Non-pigmented ciliary epithelial cell (primary cell): ENCODE measurements around the gene VAV1.
"Not testable (repeated sequence)": the region's sequence is repeated elsewhere in the genome, so short reads cannot be mapped to it uniquely, and the experiment has no call there.

ENCODE experiments used
- DNase-seq: peaks from one replicate; pipeline ENCODE4 v3.0.0-alpha.2; 2010; ENCODE audit warnings: low read depth

Gene VAV1

DNA sequence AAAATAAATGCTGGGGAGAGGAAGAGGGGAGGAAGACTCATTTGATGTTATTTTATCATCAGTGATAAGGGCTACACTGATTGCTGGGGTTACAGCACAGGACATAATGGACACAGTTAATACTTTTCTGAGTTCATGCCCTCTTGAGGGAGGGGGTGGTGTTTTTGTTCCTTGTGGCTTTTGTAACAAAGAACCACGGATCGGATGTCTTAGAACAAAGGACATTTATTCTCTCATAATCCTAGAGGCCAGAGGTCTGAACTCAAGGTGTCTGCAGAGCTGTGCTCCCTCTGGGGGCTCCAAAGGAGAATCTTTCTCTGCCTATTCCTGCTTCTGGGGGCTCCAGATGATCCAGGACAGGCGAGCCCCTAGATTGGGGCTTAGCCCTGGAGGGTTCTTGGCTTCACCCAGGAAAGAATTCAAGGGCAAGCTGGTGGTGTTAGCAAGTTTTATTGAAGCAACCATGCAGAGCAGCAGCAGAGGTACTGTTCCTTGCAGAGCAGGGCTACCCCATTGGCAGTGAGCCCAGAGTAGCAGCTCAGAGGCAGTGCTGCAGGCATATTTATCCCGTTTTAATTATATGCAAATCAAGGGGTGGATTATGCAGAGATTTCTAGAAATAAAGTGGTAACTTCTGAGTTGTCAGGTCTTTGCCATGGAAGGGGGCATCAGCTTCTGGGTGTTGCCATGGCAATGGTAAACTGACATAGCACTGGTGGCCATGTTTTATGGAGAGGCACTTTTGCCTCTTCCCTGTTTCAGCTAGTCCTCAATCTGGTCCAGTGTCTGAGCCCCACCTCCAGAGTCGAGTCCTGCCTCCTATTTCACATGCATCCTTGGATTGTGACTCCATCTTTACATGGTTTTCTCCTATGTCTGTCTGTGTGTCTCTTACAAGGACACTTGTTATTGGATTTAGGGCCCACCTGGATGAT is 18.0 kb downstream of the VAV1 start:
- DNase-seq: no peak

- no peak for DNase-seq
Measured at GRCh38 chr19:6791237-6791636, 18.7 kb downstream of the VAV1 start.

DNA sequence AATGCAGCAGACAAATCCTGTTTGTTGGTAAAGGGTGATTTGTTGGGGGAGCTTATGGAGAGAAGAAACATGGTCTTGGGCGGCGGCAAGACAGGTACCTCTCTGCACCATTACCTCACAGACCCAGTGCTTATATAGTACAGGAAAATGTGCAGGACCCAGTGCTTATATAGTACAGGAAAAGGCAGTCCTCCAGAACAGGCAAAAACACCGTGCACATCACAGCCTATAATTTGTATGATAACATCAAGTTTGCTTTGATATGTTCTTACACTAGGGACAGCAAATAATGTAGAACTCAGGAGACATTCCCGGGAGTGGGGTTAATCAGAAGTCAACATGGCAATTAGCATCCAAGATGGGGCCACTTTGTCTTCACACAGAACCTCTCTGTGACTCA is 20.9 kb downstream of the VAV1 start:
- DNase-seq: no peak

GRCh38 chr19:6793973-6794372 is 21.5 kb downstream of the VAV1 start:
- no peak for DNase-seq

- DNase-seq: no peak
Measured at GRCh38 chr19:6794686-6795431, 22.4 kb downstream of the VAV1 start.

- no peak for DNase-seq
Measured at GRCh38 chr19:6796278-6796677, 23.8 kb downstream of the VAV1 start.

- no peak for DNase-seq
Measured at GRCh38 chr19:6797646-6798045, 25.1 kb downstream of the VAV1 start.

GRCh38 chr19:6800160-6800790 is 27.8 kb downstream of the VAV1 start:
- not testable (repeated sequence) for DNase-seq

DNA sequence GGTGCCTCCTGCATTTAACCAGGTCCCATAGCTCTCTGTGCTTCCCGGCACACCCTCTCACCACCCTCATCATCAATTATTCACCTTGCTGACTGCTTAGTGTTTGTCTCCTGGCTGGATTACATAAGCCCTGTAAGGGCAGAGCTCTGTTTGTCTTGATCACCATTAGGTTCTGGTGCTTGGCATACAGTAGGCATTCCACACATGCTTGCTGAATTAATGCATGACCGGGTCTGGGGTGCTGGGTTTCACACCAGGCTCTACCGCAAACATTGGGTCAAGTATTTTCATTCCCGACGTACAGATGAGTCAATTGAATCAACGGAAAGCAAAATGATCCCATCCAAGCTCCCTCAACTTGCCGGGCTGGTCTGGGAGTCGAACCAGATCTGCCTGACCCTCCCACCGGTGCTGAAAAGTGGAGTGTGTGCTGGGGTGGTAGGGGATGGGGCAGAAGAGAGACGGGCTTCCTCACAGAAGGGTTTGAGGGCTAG is 28.5 kb downstream of the VAV1 start:
- peak; percentile 15 for DNase-seq

DNA sequence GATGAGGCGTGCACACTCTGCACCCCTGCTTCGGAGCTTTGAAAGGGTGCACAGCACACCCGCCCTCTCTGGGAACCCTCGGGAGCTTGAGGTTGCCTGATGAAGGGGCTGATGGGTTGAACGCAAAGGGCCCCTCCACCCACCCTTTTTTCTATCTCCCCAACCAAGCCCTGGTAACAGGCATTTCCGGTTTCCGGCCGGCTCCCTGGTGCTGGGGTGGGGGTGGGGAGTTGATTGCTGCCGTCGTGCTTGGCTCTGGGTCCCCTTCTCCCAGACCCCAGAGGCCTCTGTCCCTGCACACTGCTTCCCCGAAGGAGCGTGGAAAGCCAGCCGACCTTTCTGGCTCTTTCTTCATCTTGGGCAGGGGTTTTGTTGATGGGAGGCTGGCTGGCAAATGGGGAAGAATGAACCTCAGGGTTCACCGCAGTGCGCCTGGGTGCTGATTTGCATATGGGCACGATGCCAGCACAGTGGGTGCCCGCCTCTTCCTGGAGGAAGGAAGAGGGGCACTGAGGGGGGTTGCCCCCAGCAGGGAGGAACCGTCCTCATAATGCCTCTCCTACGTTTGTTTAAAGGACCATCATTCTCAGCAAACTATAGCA is 29.1 kb downstream of the VAV1 start:
- no peak for DNase-seq

DNA sequence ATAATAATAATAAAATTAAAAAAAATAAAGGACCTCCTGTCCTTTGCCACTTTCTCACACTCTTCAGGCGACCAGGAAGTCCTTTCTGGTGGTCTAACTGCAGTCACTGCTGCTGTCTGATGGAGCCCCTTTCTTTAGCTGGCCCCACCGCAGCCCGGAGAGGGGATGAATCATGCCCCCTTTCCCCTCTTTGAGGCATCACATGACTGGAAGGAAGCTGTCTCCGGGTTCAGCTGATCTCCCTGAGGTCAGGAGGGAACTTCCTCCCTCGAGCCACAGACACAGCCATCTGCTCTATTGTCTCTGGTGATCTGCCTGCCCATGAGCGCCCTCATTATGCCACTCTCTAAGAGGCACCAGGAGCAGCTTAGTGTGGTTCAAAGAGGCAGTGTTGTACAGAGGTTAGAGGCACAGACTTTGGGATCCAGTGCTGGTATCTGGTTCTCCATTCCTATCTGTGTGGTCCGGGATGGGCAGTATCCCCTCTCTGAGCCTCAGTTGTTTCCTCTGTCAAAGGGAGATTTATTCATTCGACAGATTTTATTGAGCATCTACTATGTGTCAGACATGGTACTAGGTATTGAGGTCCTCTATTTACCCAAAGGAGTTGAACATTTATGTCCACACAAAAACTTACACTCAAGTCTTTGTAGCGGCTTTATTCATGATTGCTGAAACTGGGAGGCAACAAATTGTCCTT is 30.0 kb downstream of the VAV1 start:
- DNase-seq: no peak

- no peak for DNase-seq
Measured at GRCh38 chr19:6803036-6803404, 30.5 kb downstream of the VAV1 start.

DNA sequence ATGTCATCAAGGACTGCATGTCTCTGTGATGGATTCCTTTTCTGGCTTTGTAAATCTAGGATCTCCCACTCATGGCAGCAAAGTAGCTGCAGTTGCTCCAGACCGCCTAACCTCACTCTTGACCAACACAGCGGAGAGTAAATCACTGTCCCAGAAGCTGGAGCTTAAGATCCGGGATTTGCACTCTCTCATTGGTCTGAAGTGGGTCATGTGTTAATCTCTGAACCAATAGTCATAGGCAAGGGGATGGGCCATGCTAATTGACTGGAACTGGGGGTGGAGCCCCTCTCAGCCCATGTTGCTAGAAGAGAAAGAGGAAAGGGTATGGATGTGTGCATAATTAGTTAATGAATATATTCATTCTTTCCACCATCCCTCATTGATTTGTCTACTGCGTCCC is 34.0 kb downstream of the VAV1 start:
- DNase-seq: no peak

- no peak for DNase-seq
Measured at GRCh38 chr19:6807291-6807690, 34.8 kb downstream of the VAV1 start.

DNA sequence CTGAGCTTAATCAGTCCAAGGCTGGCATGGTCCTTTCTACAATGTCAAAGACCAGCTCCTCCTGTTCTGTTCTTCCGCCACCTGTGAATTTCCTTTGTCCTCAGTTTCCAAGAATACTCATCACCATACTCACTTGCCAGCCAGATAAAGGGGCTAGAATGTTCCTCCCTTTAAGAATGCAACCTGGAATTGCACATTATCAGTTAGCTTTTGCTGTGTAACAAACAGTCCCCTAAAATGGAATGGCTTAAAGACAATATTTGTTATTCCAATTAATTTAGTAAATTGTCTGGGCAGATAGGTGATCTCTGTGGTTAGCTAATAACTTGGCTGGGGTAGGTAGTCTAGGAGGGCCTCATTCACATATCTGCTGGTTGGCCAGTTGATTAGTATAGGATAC is 36.0 kb downstream of the VAV1 start:
- no peak for DNase-seq

DNA sequence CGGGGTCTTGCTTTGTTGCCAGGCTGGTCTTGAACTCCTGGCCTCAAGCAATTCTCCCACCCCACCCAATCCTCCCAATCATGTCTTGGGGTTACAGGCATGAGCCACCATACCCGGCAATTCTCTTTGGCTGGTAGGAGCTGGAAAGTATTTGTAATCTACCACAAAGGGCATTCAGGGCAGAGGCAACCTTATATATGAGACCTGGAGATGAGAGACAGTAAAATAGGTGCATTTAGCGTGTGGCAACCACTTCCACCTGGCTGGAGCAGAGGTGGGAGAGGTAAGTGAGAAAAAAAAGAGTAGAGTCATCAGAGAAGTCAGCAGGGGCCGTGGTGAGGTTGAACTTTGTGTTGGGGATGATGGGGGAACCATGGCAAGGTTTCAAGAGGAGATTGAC is 36.8 kb downstream of the VAV1 start:
- DNase-seq: no peak

- DNase-seq: no peak
Measured at GRCh38 chr19:6811378-6811777, 38.9 kb downstream of the VAV1 start.

GRCh38 chr19:6811906-6812305 is 39.4 kb downstream of the VAV1 start:
- peak; percentile 5 for DNase-seq

- no peak for DNase-seq
Measured at GRCh38 chr19:6812612-6813011, 40.1 kb downstream of the VAV1 start.

GRCh38 chr19:6813659-6814058 is 41.2 kb downstream of the VAV1 start:
- no peak for DNase-seq

GRCh38 chr19:6817179-6817578 is 44.7 kb downstream of the VAV1 start:
- no peak for DNase-seq

DNA sequence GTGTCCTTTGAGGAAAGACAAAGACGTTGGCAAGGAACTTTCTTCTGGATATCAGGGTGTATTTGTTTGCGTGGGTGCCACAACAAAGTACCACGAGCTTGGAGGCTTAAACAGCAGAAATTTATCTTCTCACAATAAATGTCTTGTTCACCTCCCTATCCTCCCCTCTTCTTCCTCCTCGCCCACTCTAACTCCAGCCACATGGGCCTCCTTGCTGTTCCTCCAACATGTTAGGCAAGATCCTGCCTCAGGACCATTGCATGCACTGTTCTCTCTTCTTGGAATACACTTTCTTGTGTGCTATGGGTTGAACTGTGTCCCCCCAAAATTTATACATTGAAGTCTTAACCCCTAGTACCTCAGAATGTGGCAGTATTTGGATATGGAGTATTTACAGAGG is 45.7 kb downstream of the VAV1 start:
- no peak for DNase-seq
